MM.1S (cell line): ENCODE data around the gene SLC6A3.

Experiments used
- DNase-seq: peaks from one replicate; pipeline ENCODE4 v3.0.0-alpha.2; 2015
- H2AFZ ChIP-seq: fragments of 300-600 bp; sonication (generic); 2 replicates; pipeline ENCODE4 v1.6.0; 2016; ENCODE audit warnings: antibody characterized with exemption, low read length
- H3F3A ChIP-seq: fragments of 300-600 bp; sonication (generic); 2 replicates; pipeline ENCODE4 v1.6.1; 2016; ENCODE audit warnings: mild to moderate bottlenecking, antibody characterized with exemption, low read length, moderate library complexity, mixed read lengths; ENCODE audit not compliant: insufficient read depth
- H3K27ac ChIP-seq: fragments of 300-600 bp; sonication (generic); 2 replicates; pipeline ENCODE4 v1.5.1; 2016; ENCODE audit warnings: mild to moderate bottlenecking, low read length
- H3K27me3 ChIP-seq: fragments of 300-600 bp; sonication (generic); replicated peaks from 2 replicates; pipeline ENCODE4 v1.6.0; 2016; ENCODE audit warnings: low read length; ENCODE audit not compliant: insufficient read depth
- H3K36me3 ChIP-seq: fragments of 300-600 bp; sonication (generic); replicated peaks from 2 replicates; pipeline ENCODE4 v1.6.1; 2016; ENCODE audit warnings: mild to moderate bottlenecking, low read length, mixed read lengths; ENCODE audit not compliant: insufficient read depth
- H3K4me1 ChIP-seq: fragments of 300-600 bp; sonication (generic); 2 replicates; pipeline ENCODE4 v1.6.1; 2016; ENCODE audit warnings: low read length, mixed read lengths
- H3K4me2 ChIP-seq: fragments of 300-600 bp; sonication (generic); 2 replicates; pipeline ENCODE4 v1.6.0; 2016; ENCODE audit warnings: low read depth, low read length
- H3K4me3 ChIP-seq: fragments of 300-600 bp; sonication (generic); 2 replicates; pipeline ENCODE4 v1.5.1; 2016; ENCODE audit warnings: low read length, mixed read lengths
- H3K79me2 ChIP-seq: fragments of 300-600 bp; sonication (generic); 2 replicates; pipeline ENCODE4 v1.6.1; 2016; ENCODE audit warnings: mixed run types, low read length, mixed read lengths
- H3K9ac ChIP-seq: fragments of 300-600 bp; sonication (generic); 2 replicates; pipeline ENCODE4 v1.6.1; 2016; ENCODE audit warnings: low read length, mixed read lengths
- H3K9me2 ChIP-seq: fragments of 300-600 bp; sonication (generic); replicated peaks from 2 replicates; pipeline ENCODE4 v1.6.1; 2016; ENCODE audit warnings: mild to moderate bottlenecking, low read length, mixed read lengths; ENCODE audit not compliant: insufficient read depth
- H3K9me3 ChIP-seq: fragments of 300-600 bp; sonication (generic); replicated peaks from 2 replicates; pipeline ENCODE4 v1.6.1; 2016; ENCODE audit warnings: mild to moderate bottlenecking, low read length, mixed read lengths; ENCODE audit not compliant: insufficient read depth
- H4K20me1 ChIP-seq: fragments of 300-600 bp; sonication (generic); 2 replicates; pipeline ENCODE4 v1.6.1; 2016; ENCODE audit warnings: mild to moderate bottlenecking, low read length, moderate library complexity, mixed read lengths; ENCODE audit not compliant: insufficient read depth
- EZH2 ChIP-seq: fragments of 300-600 bp; sonication (generic); optimal IDR thresholded peaks from 2 replicates; pipeline ENCODE3; 2017; ENCODE audit warnings: low read depth, mild to moderate bottlenecking, antibody characterized with exemption, low read length, mixed read lengths
- EZH2phosphoT487 ChIP-seq: fragments of 300-600 bp; sonication (generic); IDR thresholded peaks from 2 replicates; pipeline ENCODE4 v1.6.1; 2018; ENCODE audit warnings: antibody characterized with exemption, low read length
- TF ChIP-seq, protein P1 (sequence below): fragments of 300-600 bp; sonication (generic); IDR thresholded peaks from 2 replicates; pipeline ENCODE4 v1.5.1; 2016; ENCODE audit warnings: antibody characterized with exemption, low read length, mixed read lengths

The SLC6A3 gene

DNA sequence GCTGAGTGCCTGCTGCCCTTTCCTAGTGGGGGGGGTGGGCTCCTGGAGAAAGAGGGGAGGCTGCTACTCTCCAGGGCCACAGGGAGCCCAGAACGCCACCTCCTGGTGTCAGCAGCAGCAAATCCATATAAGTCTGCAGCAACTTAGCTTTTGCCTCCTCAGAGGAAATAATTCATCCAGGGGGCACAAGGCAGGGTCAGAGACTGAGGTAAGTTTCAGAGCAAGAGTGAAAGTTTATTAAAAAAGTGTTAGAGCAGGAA, 96.3 kb downstream of the SLC6A3 start:
- TF ChIP-seq, protein P1, sequence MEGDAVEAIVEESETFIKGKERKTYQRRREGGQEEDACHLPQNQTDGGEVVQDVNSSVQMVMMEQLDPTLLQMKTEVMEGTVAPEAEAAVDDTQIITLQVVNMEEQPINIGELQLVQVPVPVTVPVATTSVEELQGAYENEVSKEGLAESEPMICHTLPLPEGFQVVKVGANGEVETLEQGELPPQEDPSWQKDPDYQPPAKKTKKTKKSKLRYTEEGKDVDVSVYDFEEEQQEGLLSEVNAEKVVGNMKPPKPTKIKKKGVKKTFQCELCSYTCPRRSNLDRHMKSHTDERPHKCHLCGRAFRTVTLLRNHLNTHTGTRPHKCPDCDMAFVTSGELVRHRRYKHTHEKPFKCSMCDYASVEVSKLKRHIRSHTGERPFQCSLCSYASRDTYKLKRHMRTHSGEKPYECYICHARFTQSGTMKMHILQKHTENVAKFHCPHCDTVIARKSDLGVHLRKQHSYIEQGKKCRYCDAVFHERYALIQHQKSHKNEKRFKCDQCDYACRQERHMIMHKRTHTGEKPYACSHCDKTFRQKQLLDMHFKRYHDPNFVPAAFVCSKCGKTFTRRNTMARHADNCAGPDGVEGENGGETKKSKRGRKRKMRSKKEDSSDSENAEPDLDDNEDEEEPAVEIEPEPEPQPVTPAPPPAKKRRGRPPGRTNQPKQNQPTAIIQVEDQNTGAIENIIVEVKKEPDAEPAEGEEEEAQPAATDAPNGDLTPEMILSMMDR: no peak
- no peak for TF ChIP-seq EZH2phosphoT487
- no peak for TF ChIP-seq EZH2
- Histone ChIP-seq H3K9ac (no peak overlapping the region), H3K4me1 (peaks cover 8% of the 10 kb centered on the region; the same call in 1 of the 2 replicates), H3K9me2 (no peaks in the 10 kb centered on the region), H4K20me1 (no peaks in the 10 kb centered on the region), H3K4me2 (no peak overlapping the region), H3K79me2 (peaks cover 21% of the 10 kb centered on the region), H2AFZ (no peak overlapping the region), H3K36me3 (no peaks in the 10 kb centered on the region; the same call in 1 of the 2 replicates), H3K9me3 (no peaks in the 10 kb centered on the region), H3K4me3 (no peak overlapping the region), H3K27me3 (no peaks in the 10 kb centered on the region), H3K27ac (no peak overlapping the region), H3F3A (peaks cover 4% of the 10 kb centered on the region)
- DNase-seq: no peak

DNA sequence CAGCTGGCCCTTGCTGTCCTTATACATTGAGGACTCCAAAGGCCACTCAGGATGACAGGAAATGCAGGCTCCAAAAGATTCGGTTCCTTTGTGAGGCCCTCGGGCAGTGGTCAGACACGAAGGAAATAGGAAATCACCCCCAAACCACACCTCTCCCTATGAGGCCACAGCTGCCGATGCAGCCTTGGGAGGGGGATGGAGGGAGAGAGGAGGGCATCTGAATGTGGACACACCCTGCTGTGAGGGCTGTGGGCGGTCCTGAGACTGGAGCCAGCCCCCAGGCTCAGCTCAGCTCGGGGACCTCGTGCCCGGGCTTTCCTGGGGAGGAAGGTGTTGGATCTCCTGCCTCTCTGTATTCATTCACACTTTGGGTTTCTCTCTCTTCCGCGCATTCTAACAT, 97.7 kb downstream of the SLC6A3 start:
- TF ChIP-seq, protein P1: no peak
- TF ChIP-seq EZH2phosphoT487 (no peak), EZH2 (no peak)
- Histone ChIP-seq H4K20me1 (no peaks in the 10 kb centered on the region), H3K79me2 (peaks cover 35% of the 10 kb centered on the region), H2AFZ (no peak overlapping the region), H3K9me2 (no peaks in the 10 kb centered on the region), H3K4me1 (peaks cover 8% of the 10 kb centered on the region), H3K36me3 (peaks cover 6% of the 10 kb centered on the region; the same call in 1 of the 2 replicates), H3F3A (peaks cover 18% of the 10 kb centered on the region), H3K9ac (no peak overlapping the region), H3K4me3 (no peak overlapping the region), H3K9me3 (no peaks in the 10 kb centered on the region), H3K27me3 (no peaks in the 10 kb centered on the region), H3K4me2 (no peak overlapping the region), H3K27ac (no peak overlapping the region)
- DNase-seq: no peak

DNA sequence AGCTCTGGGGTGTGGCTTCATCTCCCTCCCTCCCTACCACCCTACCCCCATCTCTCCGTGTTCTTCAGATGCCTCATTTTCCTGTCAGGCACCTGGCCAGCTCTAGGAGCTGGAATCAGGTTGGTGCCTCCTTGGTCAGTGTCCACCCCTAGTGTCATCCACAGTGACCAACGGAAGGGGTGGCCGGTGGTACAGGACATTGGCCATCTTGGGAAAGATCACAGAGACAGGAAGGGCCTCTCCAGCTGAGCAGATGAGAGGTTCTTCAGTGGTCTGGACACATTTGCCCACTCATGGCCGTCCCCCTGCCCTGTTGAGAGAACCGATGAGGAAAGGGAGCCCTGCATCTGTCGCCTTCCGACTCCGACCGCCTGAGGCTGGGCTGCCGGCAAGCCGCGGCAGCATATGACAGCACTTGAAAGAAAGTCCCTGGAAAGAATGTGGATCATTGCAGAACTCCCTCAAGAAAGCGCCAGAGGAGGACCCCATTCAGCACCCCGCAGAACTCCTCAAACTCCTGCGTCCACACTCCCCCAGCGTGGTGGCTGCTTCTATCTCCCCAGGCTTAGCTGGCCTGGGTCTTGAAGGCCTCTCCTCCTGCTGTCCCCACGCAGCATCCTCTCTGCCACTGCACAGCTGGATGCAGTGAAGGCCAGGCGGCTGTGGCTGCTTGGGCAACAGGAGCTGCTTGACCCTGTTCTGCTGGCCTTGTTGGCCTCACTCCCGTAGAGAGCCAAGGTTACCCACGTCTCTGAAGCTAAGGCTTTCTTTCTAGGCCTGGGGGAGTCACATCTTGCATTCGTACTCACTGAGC, 98.4 kb downstream of the SLC6A3 start:
- H3K4me3 ChIP-seq: no peak overlapping the region
- H3K4me1 ChIP-seq: peaks cover 15% of the 10 kb centered on the region
- H3K9me2 ChIP-seq: no peaks in the 10 kb centered on the region
- DNase-seq: no peak
- H3K4me2 ChIP-seq: no peak overlapping the region
- H4K20me1 ChIP-seq: no peaks in the 10 kb centered on the region
- H3K27me3 ChIP-seq: no peaks in the 10 kb centered on the region
- TF ChIP-seq, protein P1: no peak
- no peak for TF ChIP-seq EZH2phosphoT487
- TF ChIP-seq EZH2: no peak
- peaks cover 9% of the 10 kb centered on the region; the same call in 1 of the 2 replicates for H3K36me3 ChIP-seq
- H3K9ac ChIP-seq: no peak overlapping the region
- H2AFZ ChIP-seq: no peak overlapping the region
- no peak overlapping the region for H3K27ac ChIP-seq
- H3F3A ChIP-seq: peaks cover 25% of the 10 kb centered on the region
- H3K79me2 ChIP-seq: peaks cover 42% of the 10 kb centered on the region
- H3K9me3 ChIP-seq: no peaks in the 10 kb centered on the region
